ENCODE measurements around the gene ZBTB25. TPM values are rescaled to one million over a fixed set of nuclear protein-coding genes. Genes with fewer than 3 reads are reported as not detected.

Gene ZBTB25
- total RNA-seq, 4 donors from 2014 or later: 6.9 to 13.7 (median 10.4) TPM

DNA sequence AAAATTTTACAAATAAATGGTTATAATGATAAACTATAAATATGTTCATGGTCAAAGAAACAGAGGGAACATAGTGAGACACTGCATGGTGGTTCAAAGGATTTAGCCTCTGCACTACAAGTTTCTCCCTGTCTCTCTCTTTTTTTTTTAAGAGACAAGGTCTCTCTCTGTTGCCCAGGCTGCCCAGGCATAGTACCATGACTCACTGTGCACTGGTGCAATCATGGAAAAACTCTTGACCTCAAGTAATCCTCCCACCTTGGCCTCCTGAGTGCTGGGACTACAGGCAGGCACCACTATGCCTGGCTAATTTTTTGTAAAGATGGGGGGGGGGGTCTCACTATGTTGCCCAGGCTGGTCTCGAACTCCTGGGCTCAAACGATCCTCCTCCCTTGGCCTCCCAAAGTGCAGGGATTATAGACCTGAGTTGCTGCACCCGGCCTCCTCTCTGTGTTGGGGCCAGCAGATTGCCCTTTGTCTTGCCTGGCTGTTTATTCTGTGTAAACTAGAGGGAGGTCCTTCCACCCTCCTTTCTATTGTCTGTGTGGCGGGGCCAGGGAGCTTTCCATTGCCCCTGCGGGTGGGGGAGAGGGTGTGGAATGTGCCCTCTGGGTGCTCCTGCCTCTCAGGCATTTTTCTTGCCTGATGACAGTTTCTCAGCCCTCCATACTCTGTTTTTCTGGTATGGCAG is 93.4 kb downstream of the ZBTB25 start:
- no peak for DNase-seq
- no peak for ATAC-seq
- Histone ChIP-seq H3K27ac (peak overlapping the region in 1 of 4 donors; percentile 30), H3K4me1 (no peaks in the 10 kb centered on the region), H3K27me3 (no peaks in the 10 kb centered on the region), H3K4me3 (no peak overlapping the region), H3K9me3 (no peaks in the 10 kb centered on the region), H3K36me3 (peaks cover 0 to 18% of the 10 kb centered on the region in 2 donors)
- in situ Hi-C loops (cut with MboI; ENCODE audit: low sequenced_read_pairs in 4 of 4) (no loop called here), intact Hi-C loops (cut with DNase I; ENCODE audit: low total_unique reads) (no loop called here)
- TF ChIP-seq POLR2A (IDR thresholded peaks at IDR 0.05): no peak
- TF ChIP-seq, protein P1, sequence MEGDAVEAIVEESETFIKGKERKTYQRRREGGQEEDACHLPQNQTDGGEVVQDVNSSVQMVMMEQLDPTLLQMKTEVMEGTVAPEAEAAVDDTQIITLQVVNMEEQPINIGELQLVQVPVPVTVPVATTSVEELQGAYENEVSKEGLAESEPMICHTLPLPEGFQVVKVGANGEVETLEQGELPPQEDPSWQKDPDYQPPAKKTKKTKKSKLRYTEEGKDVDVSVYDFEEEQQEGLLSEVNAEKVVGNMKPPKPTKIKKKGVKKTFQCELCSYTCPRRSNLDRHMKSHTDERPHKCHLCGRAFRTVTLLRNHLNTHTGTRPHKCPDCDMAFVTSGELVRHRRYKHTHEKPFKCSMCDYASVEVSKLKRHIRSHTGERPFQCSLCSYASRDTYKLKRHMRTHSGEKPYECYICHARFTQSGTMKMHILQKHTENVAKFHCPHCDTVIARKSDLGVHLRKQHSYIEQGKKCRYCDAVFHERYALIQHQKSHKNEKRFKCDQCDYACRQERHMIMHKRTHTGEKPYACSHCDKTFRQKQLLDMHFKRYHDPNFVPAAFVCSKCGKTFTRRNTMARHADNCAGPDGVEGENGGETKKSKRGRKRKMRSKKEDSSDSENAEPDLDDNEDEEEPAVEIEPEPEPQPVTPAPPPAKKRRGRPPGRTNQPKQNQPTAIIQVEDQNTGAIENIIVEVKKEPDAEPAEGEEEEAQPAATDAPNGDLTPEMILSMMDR (IDR thresholded peaks at IDR 0.05 in 4 of 5, conservative IDR thresholded peaks at IDR 0.05 in 1 of 5): no peak

DNA sequence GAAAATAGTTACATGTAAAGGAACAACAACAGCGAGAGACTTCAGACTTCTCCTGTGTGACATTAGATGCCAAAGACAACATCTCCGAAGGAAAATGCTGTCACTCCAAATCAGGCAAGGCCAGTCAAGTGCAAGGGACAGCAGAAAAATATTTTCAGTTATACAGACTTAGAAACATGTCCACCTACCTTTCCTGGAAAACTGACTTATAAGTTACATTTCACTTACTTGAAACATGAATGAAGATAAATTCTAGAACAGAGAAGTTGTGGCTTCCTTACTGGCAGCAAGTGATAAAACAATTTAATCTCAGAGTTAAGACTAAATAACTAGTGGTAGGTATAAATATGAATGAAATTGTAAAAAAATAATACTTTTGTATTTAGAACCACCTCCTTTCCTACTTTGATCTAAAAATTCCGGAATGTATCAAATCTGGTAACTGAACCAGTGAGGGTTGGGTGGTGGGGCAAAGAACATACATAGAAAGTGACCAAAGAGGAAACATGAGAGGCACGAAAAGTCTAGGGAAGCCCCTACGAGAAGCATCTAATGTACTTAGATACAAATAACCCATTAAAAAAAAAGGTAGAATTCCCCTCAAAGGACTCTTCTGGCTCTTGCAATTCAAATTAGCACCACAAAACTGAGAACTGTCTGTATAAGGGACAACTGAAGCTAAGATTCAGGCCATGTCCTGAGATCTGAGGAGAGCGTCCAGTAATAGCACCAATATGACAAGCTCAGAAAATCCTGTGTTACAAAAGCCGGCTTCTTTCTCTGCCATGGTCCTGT is 94.3 kb downstream of the ZBTB25 start:
- TF ChIP-seq, protein P1 (IDR thresholded peaks at IDR 0.05 in 4 of 5, conservative IDR thresholded peaks at IDR 0.05 in 1 of 5): no peak
- no peak for TF ChIP-seq POLR2A (IDR thresholded peaks at IDR 0.05)
- Histone ChIP-seq H3K36me3 (peaks cover 0 to 13% of the 10 kb centered on the region in 2 donors), H3K4me1 (no peaks in the 10 kb centered on the region), H3K27ac (peak overlapping the region in 1 of 4 donors; percentile 30), H3K9me3 (no peaks in the 10 kb centered on the region), H3K27me3 (no peaks in the 10 kb centered on the region), H3K4me3 (no peak overlapping the region)
- intact Hi-C loops (cut with DNase I; ENCODE audit: low total_unique reads) (no loop called here), in situ Hi-C loops (cut with MboI; ENCODE audit: low sequenced_read_pairs in 4 of 4) (no loop called here)
- DNase-seq (no peak), ATAC-seq (no peak)

DNA sequence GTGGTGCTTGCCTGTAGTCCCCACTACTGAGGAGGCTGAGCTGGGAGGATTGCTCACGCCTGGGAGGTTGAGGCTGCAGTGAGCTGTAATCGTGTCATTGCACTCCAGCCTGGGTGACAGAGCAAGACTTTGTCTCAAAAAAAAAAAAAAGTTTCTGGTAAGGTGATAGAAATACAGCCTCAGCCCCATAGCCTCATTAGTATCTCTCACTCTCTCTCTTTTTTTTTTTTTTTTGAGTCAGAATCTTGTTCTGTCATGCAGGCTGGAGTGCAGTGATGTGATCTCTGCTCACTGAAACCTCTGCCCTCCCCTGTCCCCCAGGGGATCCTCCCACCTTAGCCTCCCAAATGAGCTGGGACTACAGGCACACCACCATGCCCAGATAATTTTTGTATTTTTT is 96.3 kb downstream of the ZBTB25 start:
- Histone ChIP-seq H3K36me3 (peaks cover 0 to 8% of the 10 kb centered on the region in 2 donors), H3K27ac (no peak overlapping the region), H3K4me3 (no peak overlapping the region), H3K9me3 (no peaks in the 10 kb centered on the region), H3K27me3 (no peaks in the 10 kb centered on the region), H3K4me1 (no peaks in the 10 kb centered on the region)
- in situ Hi-C loops (cut with MboI; ENCODE audit: low sequenced_read_pairs in 4 of 4): no loop called here
- ATAC-seq (no peak), DNase-seq (no peak)
- intact Hi-C loops (cut with DNase I; ENCODE audit: low total_unique reads): no loop called here
- TF ChIP-seq POLR2A (IDR thresholded peaks at IDR 0.05): no peak
- TF ChIP-seq, protein P1 (IDR thresholded peaks at IDR 0.05 in 4 of 5, conservative IDR thresholded peaks at IDR 0.05 in 1 of 5): no peak

DNA sequence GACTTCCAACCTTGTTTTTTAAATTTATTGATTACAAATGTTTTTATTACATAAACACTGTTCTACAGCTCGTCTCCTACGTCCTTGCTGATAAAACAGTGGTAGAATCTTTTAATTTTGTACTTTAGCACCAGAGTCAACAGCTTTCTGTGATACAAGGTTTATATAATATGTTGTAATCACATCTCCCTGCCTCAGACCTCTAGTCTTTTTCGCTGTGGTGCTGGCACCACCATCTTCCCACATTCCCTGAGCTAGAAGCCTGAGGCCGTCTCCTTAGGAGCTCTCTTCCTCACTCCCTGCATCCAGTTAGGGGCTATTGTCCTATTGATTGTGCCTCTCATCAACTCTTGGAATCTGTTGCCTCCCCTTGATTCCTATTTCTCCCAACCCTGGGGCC is 98.3 kb downstream of the ZBTB25 start:
- intact Hi-C loops (cut with DNase I; ENCODE audit: low total_unique reads): no loop called here
- in situ Hi-C loops (cut with MboI; ENCODE audit: low sequenced_read_pairs in 4 of 4): no loop called here
- Histone ChIP-seq H3K27ac (no peak overlapping the region), H3K9me3 (no peaks in the 10 kb centered on the region), H3K27me3 (no peaks in the 10 kb centered on the region), H3K36me3 (peaks cover 0 to 12% of the 10 kb centered on the region in 2 donors), H3K4me3 (no peak overlapping the region), H3K4me1 (peaks cover 0 to 7% of the 10 kb centered on the region in 2 donors)
- no peak for TF ChIP-seq POLR2A (IDR thresholded peaks at IDR 0.05)
- TF ChIP-seq, protein P1 (IDR thresholded peaks at IDR 0.05 in 4 of 5, conservative IDR thresholded peaks at IDR 0.05 in 1 of 5): no peak
- ATAC-seq: no peak
- no peak for DNase-seq
